SK-N-SH (cell line): ENCODE data around the gene CD36. TPM values are rescaled to one million over a fixed set of nuclear protein-coding genes. Genes with fewer than 3 reads are reported as not detected.

Experiments
- CTCF ChIA-PET: fragments of 300-600, 350-600 bp; formaldehyde crosslinking; extraction: SDS; loops from one replicate; lab custom pipeline; 2021; lab: Yijun Ruan, JAX
- POLR2A ChIA-PET: fragments of 350-600 bp; sonication (Branson Sonifier 250); formaldehyde crosslinking; extraction: SDS; loops from one replicate; lab custom pipeline; 2020; ENCODE audit warnings: antibody characterized with exemption, inconsistent platforms; lab: Yijun Ruan, JAX
- DNase-seq: peaks from one replicate; pipeline ENCODE4 v3.0.0; 2012
- H2AFZ ChIP-seq: fragments of 200-600 bp; sonication (generic); 2 replicates; pipeline ENCODE4 v1.8.1; 2016; ENCODE audit warnings: antibody characterized with exemption, mild to moderate bottlenecking, low read depth
- H3F3A ChIP-seq: fragments of 200-600 bp; sonication (generic); replicated peaks from 2 replicates; pipeline ENCODE3; 2016; ENCODE audit warnings: antibody characterized with exemption, mild to moderate bottlenecking; ENCODE audit not compliant: insufficient read depth
- H3K27ac ChIP-seq, 2 experiments: fragments of 200-500 bp in 1 of 2; fragments of 200-600 bp in 1 of 2; sonication (Bioruptor generic) in 1 of 2; sonication (generic), shearing (Covaris generic) in 1 of 2; 2 replicates each; pipeline versions ENCODE4 v1.5.1 to v1.6.1; 2014 to 2016; ENCODE audit warnings: low read depth in 2 of 2, inconsistent platforms in 1 of 2, low read length in 1 of 2, mild to moderate bottlenecking in 1 of 2, mixed read lengths in 1 of 2
- H3K27me3 ChIP-seq: fragments of 200-600 bp; sonication (generic), shearing (Covaris generic); 2 replicates; pipeline ENCODE4 v1.6.1; 2016; ENCODE audit warnings: mixed run types; ENCODE audit not compliant: insufficient read depth
- H3K36me3 ChIP-seq, 2 experiments: fragments of 200-500 bp in 1 of 2; fragments of 200-600 bp in 1 of 2; sonication (Bioruptor generic) in 1 of 2; sonication (generic) in 1 of 2; replicated peaks in 1 of 2; 2 replicates each; pipeline versions ENCODE3 to v1.5.1; 2014 to 2016; ENCODE audit warnings: low read length in 1 of 2, mild to moderate bottlenecking in 1 of 2; ENCODE audit not compliant: insufficient read depth in 2 of 2, control insufficient read depth in 1 of 2
- H3K4me1 ChIP-seq, 2 experiments: fragments of 200-500 bp in 1 of 2; fragments of 200-600 bp in 1 of 2; sonication (Bioruptor generic) in 1 of 2; sonication (generic), shearing (Covaris generic) in 1 of 2; 2 replicates each; pipeline versions ENCODE4 v1.5.1 to v1.6.1; 2014 to 2016; ENCODE audit warnings: low read depth in 1 of 2, low read length in 1 of 2, mixed run types in 1 of 2; ENCODE audit not compliant: insufficient read depth in 2 of 2, control insufficient read depth in 1 of 2
- H3K4me2 ChIP-seq: fragments of 200-600 bp; sonication (generic), shearing (Covaris generic); 2 replicates; pipeline ENCODE4 v1.6.1; 2017; ENCODE audit warnings: mixed run types
- H3K4me3 ChIP-seq, 2 experiments: fragments of 200-500 bp in 1 of 2; fragments of 200-600 bp in 1 of 2; sonication (Bioruptor generic) in 1 of 2; sonication (generic), shearing (Covaris generic) in 1 of 2; 2 replicates each; pipeline versions ENCODE4 v1.5.1 to v1.8.1; 2014 to 2016; ENCODE audit warnings: low read depth in 2 of 2, inconsistent platforms in 1 of 2, low read length in 1 of 2, mild to moderate bottlenecking in 1 of 2, mixed read lengths in 1 of 2, moderate library complexity in 1 of 2
- H3K79me2 ChIP-seq: fragments of 200-600 bp; sonication (generic); 2 replicates; pipeline ENCODE4 v1.8.1; 2017; ENCODE audit warnings: mild to moderate bottlenecking; ENCODE audit not compliant: insufficient read depth
- H3K9ac ChIP-seq: fragments of 200-600 bp; sonication (generic); 2 replicates; pipeline ENCODE4 v1.6.1; 2017; ENCODE audit warnings: mixed run types
- H3K9me2 ChIP-seq: fragments of 200-600 bp; sonication (generic); 2 replicates; pipeline ENCODE4 v1.6.1; 2017; ENCODE audit warnings: mixed run types
- H3K9me3 ChIP-seq: fragments of 200-600 bp; sonication (generic); 2 replicates; pipeline ENCODE4 v1.6.1; 2017; ENCODE audit warnings: mixed run types, mild to moderate bottlenecking, moderate library complexity
- H4K20me1 ChIP-seq: fragments of 200-600 bp; sonication (generic); 2 replicates; pipeline ENCODE4 v1.6.1; 2017; ENCODE audit warnings: mild to moderate bottlenecking, mixed run types; ENCODE audit not compliant: insufficient read depth
- CHD2 ChIP-seq: fragments of 150-350 bp; IDR thresholded peaks from 2 replicates; pipeline ENCODE4 v1.6.1; 2018; ENCODE audit warnings: low read length; ENCODE audit not compliant: partially characterized antibody
- CTCF ChIP-seq: fragments of 200-600 bp; sonication (generic); IDR thresholded peaks from 2 replicates; pipeline ENCODE4 v1.6.1; 2017; ENCODE audit warnings: antibody characterized with exemption, mild to moderate bottlenecking, moderate library complexity
- FOSL2 ChIP-seq: IDR thresholded peaks from 2 replicates; pipeline ENCODE4 v1.4.0; 2012; ENCODE audit warnings: low read depth, mild to moderate bottlenecking, moderate library complexity, borderline replicate concordance
- NFIC ChIP-seq: IDR thresholded peaks from 2 replicates; pipeline ENCODE4 v1.4.0; 2012; ENCODE audit warnings: borderline replicate concordance
- NRF1 ChIP-seq: IDR thresholded peaks from 2 replicates; pipeline ENCODE4 v1.6.1; 2012; ENCODE audit warnings: low read depth, mild to moderate bottlenecking, low read length
- SMC3 ChIP-seq: IDR thresholded peaks from 2 replicates; pipeline ENCODE4 v1.6.1; 2012; ENCODE audit warnings: low read depth, low read length, improper control_type of control experiment
- TEAD4 ChIP-seq: IDR thresholded peaks from 2 replicates; pipeline ENCODE4 v1.4.0; 2012; ENCODE audit warnings: mild to moderate bottlenecking, borderline replicate concordance; ENCODE audit not compliant: insufficient read depth
- USF2 ChIP-seq: fragments of 150-350 bp; IDR thresholded peaks from 2 replicates; pipeline ENCODE4 v1.6.1; 2017; ENCODE audit warnings: antibody characterized with exemption, low read length, low read depth, borderline replicate concordance
- YY1 ChIP-seq: IDR thresholded peaks from 2 replicates; pipeline ENCODE4 v1.4.0; 2012; ENCODE audit warnings: low read depth, mild to moderate bottlenecking
- WGBS: methylation state at CpG from one replicate; pipeline ENCODE4 v1.1.6; 2017; ENCODE audit warnings: low lambda C conversion rate; 5-methylcytosine and 5-hydroxymethylcytosine counted together
- polyA plus RNA-seq, 3 experiments: library from polyadenylated mRNA; depleted of rRNA; stranded (reverse); fragments of >200 nt; gene quantifications; 2 replicates each; pipeline ENCODE4 v1.2.3, GENCODE V29; 2012

The CD36 gene
- polyA plus RNA-seq, 1 of the 3 experiments (the other 2 are of a cell fraction), result 0.10 TPM

GRCh38 chr7:80651471-80651870 is 13.0 kb downstream of the CD36 start:
- Histone ChIP-seq H4K20me1 (no peaks in the 10 kb centered on the region), H3K27me3 (no peaks in the 10 kb centered on the region), H3F3A (no peaks in the 10 kb centered on the region), H3K36me3 (no peaks in the 10 kb centered on the region), H2AFZ (no peak overlapping the region), H3K9ac (no peak overlapping the region), H3K4me3 (no peak overlapping the region), H3K4me2 (no peak overlapping the region), H3K27ac (no peak overlapping the region), H3K4me1 (no peaks in the 10 kb centered on the region), H3K9me2 (no peaks in the 10 kb centered on the region)
- no peak for DNase-seq
- WGBS, result 89% methylated on average over 5 of the region's 5 CpGs
- CTCF ChIA-PET, result interaction anchor here (0.6 to 1.9 kb wide), 5 partner anchors 11 to 591 kb away, joined by 3 to 8 read pairs (median 6); no protein-coding TSS in a partner anchor
- TF ChIP-seq SMC3, result no peak
- TF ChIP-seq YY1, result no peak
- TF ChIP-seq TEAD4, result no peak
- no peak for TF ChIP-seq CHD2
- no peak for TF ChIP-seq CTCF
- TF ChIP-seq, all 33 proteins: peak for 0
- POLR2A ChIA-PET, result no interaction called here
- H3K79me2 ChIP-seq, result no peaks in the 10 kb centered on the region
- no peaks in the 10 kb centered on the region for H3K9me3 ChIP-seq

- Histone ChIP-seq H3K27me3 (no peaks in the 10 kb centered on the region), H3K9me2 (no peaks in the 10 kb centered on the region), H3K27ac (no peak overlapping the region), H4K20me1 (no peaks in the 10 kb centered on the region), H3K9me3 (no peaks in the 10 kb centered on the region), H3K79me2 (no peaks in the 10 kb centered on the region), H3K36me3 (no peaks in the 10 kb centered on the region), H3K4me1 (no peaks in the 10 kb centered on the region), H3K9ac (no peak overlapping the region), H3K4me2 (no peak overlapping the region), H3F3A (no peaks in the 10 kb centered on the region), H2AFZ (no peak overlapping the region), H3K4me3 (no peak overlapping the region)
- TF ChIP-seq USF2 (no peak), NRF1 (no peak), NFIC (no peak), FOSL2 (no peak)
- DNase-seq, result no peak
- 93% methylated on average over 1 of the region's 1 CpG for WGBS
- ChIA-PET CTCF (interaction anchor here (1.1 to 1.8 kb wide), 3 partner anchors 11 to 224 kb away, joined by 3 to 6 read pairs (median 3); no protein-coding TSS in a partner anchor), POLR2A (no interaction called here)
Measured at GRCh38 chr7:80653244-80653643, 14.8 kb downstream of the CD36 start.
